Measurements from ENCODE around the gene ADORA2A.
"Not testable (repeated sequence)": the region's sequence is repeated elsewhere in the genome, so short reads cannot be mapped to it uniquely, and the experiment has no call there.

ADORA2A gene

GRCh38 chr22:24455751-24456426, 28.5 kb downstream of the ADORA2A start:
- DNase-seq = no peak

DNA sequence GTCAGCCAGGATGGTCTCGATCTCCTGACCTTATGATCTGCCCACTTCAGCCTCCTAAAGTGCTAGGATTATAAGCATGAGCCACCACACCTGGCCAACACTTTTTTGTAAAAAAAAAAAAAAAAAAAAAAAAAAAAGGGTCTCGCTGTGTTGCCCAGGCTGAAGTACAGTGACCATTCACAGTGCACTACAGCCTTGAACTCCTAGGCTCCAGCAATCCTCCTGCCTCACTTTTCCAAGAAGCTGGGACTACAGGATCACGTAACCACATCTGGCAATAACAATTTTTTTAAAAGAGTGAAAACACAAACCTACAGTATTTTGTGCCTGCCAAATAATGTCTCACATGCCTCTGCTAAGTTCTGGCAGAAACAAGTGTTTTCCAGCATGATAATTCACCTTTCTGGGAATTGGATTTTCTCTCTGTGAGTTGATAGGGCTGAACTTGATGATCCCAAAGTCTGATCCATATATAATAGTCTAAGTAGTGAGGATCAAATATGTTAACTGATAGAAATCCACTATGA, 30.6 kb downstream of the ADORA2A start:
- no peak for DNase-seq

DNA sequence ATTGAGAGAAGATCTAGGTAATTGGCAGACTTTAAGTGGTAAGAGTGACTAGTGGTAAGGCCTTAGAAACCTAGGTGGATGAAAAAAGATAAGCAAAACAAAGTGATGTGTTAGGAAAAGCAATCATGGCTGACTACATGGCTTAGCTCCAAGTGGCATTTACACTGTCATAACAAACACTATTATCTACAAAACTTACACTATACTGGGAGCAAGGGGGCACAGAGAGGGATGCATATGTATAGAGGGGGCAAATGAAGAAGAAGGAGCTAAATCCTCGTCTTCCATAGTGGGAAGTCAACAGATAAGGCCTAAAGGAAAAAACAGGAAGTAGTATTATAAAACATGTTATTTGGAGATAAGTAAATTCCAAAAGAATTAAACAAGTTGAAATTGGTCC, 32.5 kb downstream of the ADORA2A start:
- DNase-seq = no peak

DNA sequence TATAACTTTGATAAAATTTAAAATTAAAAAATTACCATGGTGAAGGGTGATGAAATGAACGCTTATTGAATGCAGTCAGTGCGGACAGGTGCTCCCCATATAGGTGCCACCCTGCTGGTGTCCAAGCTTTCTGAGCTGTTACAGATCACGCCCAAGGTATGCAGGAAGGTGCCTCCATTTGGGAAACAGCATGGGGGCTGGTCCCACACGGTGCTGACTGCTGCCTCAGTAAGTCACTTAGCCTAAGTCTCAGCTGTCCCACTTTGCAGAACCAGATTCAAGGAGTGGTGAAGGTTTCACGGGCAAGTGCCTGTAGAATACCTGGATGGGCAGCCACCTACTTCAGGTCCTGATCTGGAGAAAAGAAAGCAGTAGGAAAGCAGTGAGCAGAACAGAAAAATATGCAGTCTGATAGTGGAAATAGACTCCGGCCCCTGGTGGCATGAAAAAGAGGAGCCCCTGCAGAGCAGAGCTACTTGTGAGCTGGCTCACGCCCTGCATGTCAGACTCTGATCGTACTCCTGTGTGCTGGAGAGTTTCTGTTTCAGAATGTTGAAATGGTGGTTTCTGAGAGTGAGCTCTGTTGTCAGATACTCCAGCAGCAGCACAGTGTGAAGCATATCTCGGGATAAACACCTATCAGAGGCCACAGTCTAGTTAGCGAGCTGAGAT, 33.2 kb downstream of the ADORA2A start:
- no peak for DNase-seq

- DNase-seq = no peak
These were observed 35.8 kb downstream of the ADORA2A start for GRCh38 chr22:24463071-24463760.

DNA sequence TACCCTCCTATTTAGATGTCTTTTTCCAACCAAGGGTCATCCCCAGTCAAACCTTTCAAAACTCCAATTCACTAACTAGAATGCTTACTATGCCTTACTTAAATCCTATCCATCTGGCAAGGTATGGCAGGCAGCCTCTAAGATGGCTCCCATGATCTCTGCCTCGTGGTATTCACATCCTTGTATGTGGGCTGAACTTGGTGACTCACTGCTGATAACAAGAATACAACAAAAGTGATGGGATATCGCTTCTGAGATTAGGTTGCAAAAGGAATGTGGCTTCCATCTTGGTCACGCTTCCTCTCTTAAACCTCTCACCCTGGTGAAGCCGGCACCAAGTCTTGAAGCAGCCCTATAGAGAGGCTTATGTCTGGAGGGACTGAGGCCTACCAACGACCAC, 38.2 kb downstream of the ADORA2A start:
- no peak for DNase-seq

DNA sequence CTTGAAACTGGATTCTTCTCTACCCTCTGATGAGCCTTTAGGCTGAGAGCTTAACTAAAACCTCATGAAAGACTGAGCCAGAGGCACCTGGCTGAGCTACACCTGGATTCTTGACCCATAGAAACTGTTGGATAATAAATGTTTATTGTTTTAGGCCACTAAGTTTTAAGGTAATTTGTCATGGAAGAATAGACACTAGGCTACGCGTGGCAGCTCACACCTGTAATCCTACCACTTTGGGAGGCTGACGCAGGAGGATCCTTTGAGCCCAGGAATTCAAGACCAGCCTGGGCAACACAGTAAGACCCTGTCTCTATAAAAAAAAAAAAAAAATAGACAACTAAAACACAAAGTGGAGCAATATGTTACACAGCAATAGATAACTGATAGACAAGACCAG, 38.6 kb downstream of the ADORA2A start:
- no peak for DNase-seq

DNA sequence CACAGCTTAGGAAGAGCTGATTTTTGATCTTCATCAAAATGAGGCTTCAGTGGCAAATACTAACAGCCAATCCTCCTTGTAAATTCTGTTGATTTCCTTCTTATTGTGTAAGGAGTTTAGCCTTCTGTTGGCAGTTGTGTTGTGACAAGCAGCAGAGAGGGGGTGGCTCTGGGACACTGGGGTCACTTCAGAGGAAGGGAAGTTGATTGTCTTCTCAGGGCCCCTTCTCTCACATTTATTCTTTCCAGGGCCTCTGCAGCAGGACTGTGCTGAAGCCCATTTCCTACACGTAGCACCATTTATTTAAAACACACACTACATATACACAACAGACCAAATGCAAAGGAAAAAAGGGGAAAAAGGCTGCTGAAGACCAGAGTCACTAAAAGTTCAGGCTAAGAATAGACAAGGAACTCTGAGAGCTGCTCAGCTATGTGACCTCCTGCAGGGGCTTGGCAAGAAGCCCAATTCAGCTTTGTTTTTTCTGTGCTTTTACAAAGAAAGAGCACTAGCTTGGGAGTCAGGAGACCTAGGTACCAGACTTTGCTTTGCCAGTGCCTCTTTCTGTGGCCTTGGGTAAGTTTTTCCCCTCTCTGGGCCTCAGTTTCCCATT, 39.4 kb downstream of the ADORA2A start:
- peak in 4 of 14 donors; percentile 1 to 18 (median 10) for DNase-seq

DNA sequence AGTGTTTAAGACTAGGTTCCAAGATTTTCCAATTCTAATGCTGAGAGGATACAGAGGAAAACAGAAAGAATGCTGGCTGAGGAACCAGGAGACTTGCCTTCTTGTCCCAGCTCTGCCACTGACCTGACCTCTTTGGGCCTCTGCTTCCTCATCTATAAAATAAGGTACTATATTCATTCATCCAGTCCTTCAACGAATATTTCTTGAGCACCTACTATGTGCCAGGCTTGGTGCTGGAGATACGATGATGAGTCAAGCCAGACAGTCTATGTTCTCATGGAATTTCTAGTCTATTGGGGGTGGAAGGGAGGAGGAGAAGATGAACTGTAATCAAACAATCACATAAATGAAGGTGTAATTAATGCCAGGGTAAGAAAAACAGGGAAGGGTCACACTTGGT, 39.9 kb downstream of the ADORA2A start:
- no peak for DNase-seq

DNA sequence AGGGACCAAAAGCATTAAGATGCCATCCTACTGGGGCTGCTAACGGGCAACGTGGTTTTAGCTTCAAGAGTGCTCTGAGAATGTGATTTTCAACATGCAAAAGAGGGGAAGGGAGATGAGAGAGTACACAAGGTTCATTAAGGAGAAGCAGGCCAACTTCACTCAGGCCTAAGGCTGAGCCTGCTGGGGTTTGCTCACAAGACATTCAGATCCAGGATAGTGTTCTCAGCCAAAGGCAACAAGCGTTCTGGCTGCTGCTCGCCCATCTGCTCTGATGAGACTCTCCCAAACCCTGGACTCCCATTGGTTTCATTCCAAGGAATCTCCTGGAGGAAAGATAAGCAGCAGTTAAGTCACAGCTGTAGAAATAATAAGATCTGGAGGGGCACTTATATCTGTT, 44.2 kb downstream of the ADORA2A start:
- peak in 1 of 14 donors; percentile 82 for DNase-seq

DNA sequence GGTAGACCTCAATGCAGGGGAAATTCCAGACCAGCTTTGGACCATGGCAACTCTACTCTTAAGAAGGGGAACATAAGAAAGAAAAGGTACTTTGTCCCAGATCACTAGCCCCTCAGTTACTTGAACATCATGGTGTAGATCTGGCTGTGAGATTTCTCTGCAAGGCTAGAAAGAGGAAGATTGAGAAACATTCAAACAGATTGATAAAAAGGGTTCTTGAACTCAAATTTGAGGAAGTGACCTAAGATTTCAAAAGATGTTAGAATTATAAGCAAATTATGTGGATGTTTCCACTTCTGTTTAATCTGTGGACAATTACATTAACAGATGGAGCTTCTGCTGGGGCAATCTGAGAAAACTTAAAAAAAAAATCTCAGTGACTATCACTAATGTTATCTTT, 45.9 kb downstream of the ADORA2A start:
- DNase-seq = no peak

GRCh38 chr22:24474221-24474620, 46.8 kb downstream of the ADORA2A start:
- DNase-seq = no peak

DNA sequence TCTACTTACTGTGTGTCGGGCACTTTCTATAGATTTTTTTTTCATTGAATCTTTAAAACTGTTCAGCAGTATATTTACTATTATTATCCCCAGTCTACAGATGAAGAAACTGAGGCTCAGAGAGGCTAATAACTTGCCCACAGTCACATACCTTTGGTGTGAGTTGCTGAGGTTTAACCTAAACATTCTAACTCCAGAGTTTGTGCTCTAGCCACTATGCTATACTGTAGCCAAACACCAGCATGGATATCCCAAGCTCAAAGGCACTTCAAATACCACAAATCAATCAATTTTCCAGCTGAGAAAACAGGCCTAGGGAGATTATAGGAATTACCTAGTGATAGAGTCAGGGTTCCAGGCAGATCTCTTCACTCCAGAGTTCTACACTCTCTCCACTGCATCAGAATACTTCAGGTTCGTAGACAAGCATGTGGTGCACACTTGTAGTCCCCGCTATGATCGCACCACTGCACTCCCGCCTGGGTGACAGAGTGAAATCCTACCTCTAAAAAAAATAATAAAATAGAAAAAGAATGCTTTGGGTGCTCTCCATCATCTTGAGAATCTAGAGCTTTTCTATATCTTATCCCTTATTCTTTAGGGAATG, 47.4 kb downstream of the ADORA2A start:
- no peak for DNase-seq

DNA sequence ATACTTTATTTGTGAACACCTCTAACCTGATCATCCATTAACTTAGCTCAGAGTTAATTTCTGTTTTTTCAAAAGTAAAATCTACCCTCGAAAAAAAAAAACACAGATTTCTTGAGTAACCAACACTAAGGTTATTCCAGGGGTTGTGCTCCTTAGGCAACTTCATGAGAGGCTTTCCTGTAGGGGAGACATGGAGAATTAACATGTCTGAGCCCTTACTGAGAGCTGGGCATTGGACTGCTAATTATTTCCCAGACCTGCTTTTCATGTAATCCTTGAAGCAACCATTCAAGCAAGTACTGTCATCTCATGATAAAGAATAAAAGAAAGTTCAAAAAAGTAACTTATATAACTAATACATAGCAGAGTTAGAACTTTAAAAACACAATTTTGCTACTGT, 54.2 kb downstream of the ADORA2A start:
- no peak for DNase-seq

- DNase-seq = no peak
These were observed 55.2 kb downstream of the ADORA2A start for GRCh38 chr22:24482575-24482974.

DNA sequence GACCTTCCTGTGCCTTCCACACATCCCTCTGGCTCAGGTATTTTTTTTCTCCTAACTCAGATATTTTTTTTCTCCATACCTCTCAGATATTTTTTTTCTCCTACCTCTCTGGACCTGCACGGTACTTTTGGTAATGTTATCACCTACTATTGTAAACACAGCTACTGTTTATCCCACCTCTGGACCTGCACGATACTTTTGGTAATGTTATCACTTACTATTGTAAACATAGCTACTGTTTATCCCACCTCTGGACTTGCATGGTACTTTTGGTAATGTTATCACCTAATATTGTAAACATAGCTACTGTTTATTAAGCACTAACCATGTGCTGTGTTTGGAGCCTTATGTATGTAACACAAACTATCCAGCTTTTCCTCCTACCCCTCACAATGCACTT, 55.6 kb downstream of the ADORA2A start:
- DNase-seq = no peak

GRCh38 chr22:24483976-24484545, 56.7 kb downstream of the ADORA2A start:
- no peak for DNase-seq

GRCh38 chr22:24485170-24485569, 57.8 kb downstream of the ADORA2A start:
- DNase-seq = no peak

DNA sequence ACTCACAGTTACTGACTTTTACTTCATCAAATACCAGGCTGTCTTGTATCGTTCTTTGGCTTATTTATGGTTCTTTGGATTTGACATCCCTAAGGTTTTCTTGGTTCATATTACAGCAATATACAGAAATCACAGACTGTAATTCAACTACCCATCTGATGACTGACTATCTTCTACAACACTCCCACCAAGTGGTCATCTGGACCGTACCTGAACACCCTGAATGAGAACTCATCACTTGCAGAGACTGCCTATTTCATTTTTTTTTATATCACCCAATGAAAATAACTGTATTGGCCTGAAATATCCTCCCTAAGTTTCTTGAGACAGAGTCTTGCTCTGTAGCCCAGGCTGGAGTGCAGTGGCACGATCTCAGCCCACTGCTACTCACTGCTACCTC, 58.2 kb downstream of the ADORA2A start:
- DNase-seq = no peak

DNA sequence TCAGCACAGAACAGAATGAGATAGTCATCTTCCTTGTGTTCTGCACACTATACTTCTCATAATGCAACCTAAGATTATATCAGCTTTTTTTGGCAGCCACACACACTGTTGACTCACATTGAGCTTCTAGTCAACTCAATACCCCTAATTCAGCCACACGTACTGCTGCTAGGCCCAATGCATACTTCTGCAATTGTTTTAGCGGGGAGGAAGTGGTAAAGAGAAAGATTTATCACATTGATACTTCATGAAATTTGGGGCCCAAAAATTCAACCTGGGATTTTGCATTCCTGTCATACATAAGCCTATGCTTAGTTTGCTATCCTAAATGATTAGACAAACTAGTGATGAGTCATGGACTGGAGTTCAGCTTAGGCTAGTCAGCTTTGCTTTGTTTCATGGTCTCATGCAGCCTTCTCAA, 59.1 kb downstream of the ADORA2A start:
- DNase-seq = no peak

GRCh38 chr22:24489011-24489410, 61.6 kb downstream of the ADORA2A start:
- no peak for DNase-seq

GRCh38 chr22:24489434-24489833, 62.0 kb downstream of the ADORA2A start:
- not testable (repeated sequence) for DNase-seq
